ENCODE measurements around the gene FBXO40.

GRCh38 chr3:121662742-121663141 lies 69.6 kb downstream of the FBXO40 start:
- TF ChIP-seq POLR2A (IDR thresholded peaks at IDR 0.05; ENCODE audit: low read depth): no peak
- no peak for TF ChIP-seq CTCF (IDR thresholded peaks at IDR 0.05)
